ENCODE measurements around the gene CSF3R.

CSF3R gene

DNA sequence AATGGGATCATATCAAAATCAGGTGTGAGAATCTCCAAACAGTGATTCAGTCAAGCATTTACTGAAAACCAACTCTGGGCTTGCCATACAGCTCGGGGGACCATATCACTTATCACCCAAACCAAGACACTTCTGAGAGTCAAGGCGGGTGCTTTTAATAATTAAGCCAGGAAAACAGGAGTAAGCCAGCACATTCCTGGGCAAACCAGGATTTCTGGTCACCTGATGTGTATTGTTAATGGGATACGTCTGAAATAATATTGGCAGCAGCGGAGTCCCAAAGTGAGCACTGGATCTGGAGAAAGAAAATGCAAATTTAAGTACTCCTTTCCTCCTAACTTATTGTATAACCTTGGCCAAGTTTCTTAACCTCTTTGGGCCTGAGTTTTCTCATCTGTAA is 50.1 kb downstream of the CSF3R start:
- Histone ChIP-seq H3K4me3 (ENCODE audit: low read length) (no peak overlapping the region), H3K9me3 (replicated peaks; ENCODE audit: low read length) (no peaks in the 10 kb centered on the region), H3K36me3 (ENCODE audit: insufficient read depth, low read length) (no peaks in the 10 kb centered on the region), H3K27me3 (ENCODE audit: control insufficient read depth, insufficient read depth, low read length) (no peaks in the 10 kb centered on the region), H3K4me2 (ENCODE audit: low read length) (no peak overlapping the region), H3K9ac (ENCODE audit: low read depth, low read length) (no peak overlapping the region), H3K4me1 (ENCODE audit: control insufficient read depth, insufficient read depth, low read length) (peaks cover 3% of the 10 kb centered on the region)

DNA sequence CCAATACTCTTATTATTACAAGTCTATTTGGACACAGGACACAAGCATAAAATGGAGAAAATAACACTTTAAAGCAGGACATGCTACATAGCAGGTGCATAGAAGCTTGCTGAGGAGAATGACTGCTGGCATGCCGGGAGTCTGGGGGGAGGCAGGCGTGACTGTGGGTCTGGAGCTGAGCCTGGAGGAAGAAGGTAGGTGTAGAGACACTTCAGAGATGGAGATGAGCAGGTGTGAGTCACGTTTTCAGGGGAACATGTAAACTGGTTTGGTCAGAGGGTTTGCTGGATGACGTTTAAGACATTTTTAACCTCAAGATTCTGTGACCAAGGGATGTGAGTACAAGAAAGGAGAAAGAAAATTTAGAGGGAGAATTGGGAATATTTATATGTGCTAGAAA is 56.9 kb downstream of the CSF3R start:
- no peaks in the 10 kb centered on the region for H3K4me1 ChIP-seq (ENCODE audit: control insufficient read depth, insufficient read depth, low read length)
- no peak overlapping the region for H3K9ac ChIP-seq (ENCODE audit: low read depth, low read length)
- no peak overlapping the region for H3K4me3 ChIP-seq (ENCODE audit: low read length)
- no peak overlapping the region for H3K4me2 ChIP-seq (ENCODE audit: low read length)
- H3K9me3 ChIP-seq (replicated peaks; ENCODE audit: low read length) = no peaks in the 10 kb centered on the region
- H3K27me3 ChIP-seq (ENCODE audit: control insufficient read depth, insufficient read depth, low read length) = no peaks in the 10 kb centered on the region
- H3K36me3 ChIP-seq (ENCODE audit: insufficient read depth, low read length) = no peaks in the 10 kb centered on the region

DNA sequence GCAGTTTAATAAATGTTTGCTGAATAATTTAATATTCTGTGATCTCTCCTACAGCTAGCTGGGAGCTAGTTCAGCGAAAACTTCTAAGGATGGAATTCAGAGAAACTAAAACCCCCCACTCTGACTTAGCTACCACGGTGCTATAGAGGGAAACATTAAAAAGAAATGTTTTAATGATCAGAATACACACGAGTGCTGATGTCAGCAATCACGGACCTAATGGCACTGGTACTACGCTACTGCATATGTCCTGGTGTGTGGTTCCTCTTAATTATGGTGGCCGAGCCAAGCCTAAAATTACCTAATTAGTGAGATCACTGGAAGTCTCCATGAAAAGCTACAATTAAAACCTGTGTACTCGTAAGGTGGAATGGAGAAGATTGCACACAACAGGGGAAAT is 61.1 kb downstream of the CSF3R start:
- no peak overlapping the region for H3K4me3 ChIP-seq (ENCODE audit: low read length)
- H3K4me1 ChIP-seq (ENCODE audit: control insufficient read depth, insufficient read depth, low read length) = peaks cover 4% of the 10 kb centered on the region
- H3K9ac ChIP-seq (ENCODE audit: low read depth, low read length) = no peak overlapping the region
- no peak overlapping the region for H3K4me2 ChIP-seq (ENCODE audit: low read length)
- no peaks in the 10 kb centered on the region for H3K9me3 ChIP-seq (replicated peaks; ENCODE audit: low read length)
- H3K27me3 ChIP-seq (ENCODE audit: control insufficient read depth, insufficient read depth, low read length) = no peaks in the 10 kb centered on the region
- H3K36me3 ChIP-seq (ENCODE audit: insufficient read depth, low read length) = no peaks in the 10 kb centered on the region

DNA sequence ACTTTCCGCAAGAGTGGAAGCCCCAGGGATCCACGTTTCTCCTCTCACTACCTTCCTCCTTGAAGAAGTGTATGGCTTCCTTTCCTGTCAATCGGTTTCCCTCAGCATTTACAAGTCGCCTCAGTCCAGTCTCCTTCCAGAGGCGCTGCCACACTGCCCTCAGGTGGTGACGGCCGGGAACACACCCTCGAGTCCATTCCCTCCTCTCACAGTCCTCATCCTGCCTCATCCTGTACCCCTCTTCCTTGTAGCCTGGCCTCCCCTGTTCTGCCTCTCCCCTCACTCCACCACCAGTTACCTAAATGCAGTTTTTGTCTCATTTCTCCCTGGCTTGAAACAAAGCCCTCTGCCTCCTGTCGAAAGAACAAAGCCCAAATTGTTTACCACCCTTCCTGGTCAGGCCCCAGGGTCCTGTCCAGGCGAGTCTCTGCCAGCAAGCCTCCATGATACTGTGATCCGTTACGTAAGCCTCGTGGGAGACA is 61.8 kb downstream of the CSF3R start:
- Histone ChIP-seq H3K4me2 (ENCODE audit: low read length) (no peak overlapping the region), H3K36me3 (ENCODE audit: insufficient read depth, low read length) (no peaks in the 10 kb centered on the region), H3K4me3 (ENCODE audit: low read length) (no peak overlapping the region), H3K4me1 (ENCODE audit: control insufficient read depth, insufficient read depth, low read length) (peaks cover 4% of the 10 kb centered on the region), H3K9me3 (replicated peaks; ENCODE audit: low read length) (no peaks in the 10 kb centered on the region), H3K27me3 (ENCODE audit: control insufficient read depth, insufficient read depth, low read length) (no peaks in the 10 kb centered on the region), H3K9ac (ENCODE audit: low read depth, low read length) (no peak overlapping the region)

DNA sequence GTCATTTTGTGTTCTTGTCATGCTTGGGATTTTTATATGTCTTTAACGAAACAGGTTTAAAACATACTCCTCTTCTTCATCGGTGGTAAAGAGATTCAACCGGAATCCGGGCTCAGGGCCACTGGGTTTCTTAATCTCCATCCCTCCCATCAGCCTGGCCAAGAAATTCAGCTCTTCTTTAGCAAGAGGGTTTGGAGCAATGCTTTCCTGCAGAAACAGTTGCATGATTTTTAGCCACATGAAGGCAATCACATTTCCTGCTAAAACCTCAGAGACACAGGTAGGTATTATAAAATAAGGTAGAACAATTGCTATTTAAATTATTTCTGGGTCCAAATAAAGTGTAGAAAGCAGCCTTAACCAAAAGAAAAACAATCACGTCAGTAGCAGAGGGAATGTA is 62.3 kb downstream of the CSF3R start:
- no peak overlapping the region for H3K9ac ChIP-seq (ENCODE audit: low read depth, low read length)
- H3K36me3 ChIP-seq (ENCODE audit: insufficient read depth, low read length) = no peaks in the 10 kb centered on the region
- H3K4me2 ChIP-seq (ENCODE audit: low read length) = no peak overlapping the region
- H3K9me3 ChIP-seq (replicated peaks; ENCODE audit: low read length) = no peaks in the 10 kb centered on the region
- peaks cover 4% of the 10 kb centered on the region for H3K4me1 ChIP-seq (ENCODE audit: control insufficient read depth, insufficient read depth, low read length)
- no peaks in the 10 kb centered on the region for H3K27me3 ChIP-seq (ENCODE audit: control insufficient read depth, insufficient read depth, low read length)
- H3K4me3 ChIP-seq (ENCODE audit: low read length) = no peak overlapping the region

DNA sequence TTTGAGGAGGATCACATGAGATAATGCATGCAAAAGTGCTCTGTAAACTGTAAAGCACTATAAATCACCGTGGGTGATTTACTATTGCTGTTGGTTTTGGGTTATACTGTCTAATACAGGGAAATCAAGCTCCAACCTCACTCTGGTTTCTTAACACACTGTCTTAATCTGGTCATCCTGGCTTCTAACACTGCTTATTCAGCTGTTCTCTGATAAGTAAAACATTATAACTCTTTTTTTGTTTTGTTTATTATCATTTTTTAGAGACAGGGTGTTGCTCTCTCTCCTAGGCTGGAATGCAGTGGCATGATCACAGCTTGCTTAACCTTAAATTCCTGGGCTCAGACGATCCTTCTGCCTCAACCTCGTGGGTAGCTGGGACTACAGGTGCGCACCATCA is 63.1 kb downstream of the CSF3R start:
- no peak overlapping the region for H3K9ac ChIP-seq (ENCODE audit: low read depth, low read length)
- H3K4me3 ChIP-seq (ENCODE audit: low read length) = no peak overlapping the region
- peaks cover 4% of the 10 kb centered on the region for H3K4me1 ChIP-seq (ENCODE audit: control insufficient read depth, insufficient read depth, low read length)
- H3K4me2 ChIP-seq (ENCODE audit: low read length) = no peak overlapping the region
- no peaks in the 10 kb centered on the region for H3K27me3 ChIP-seq (ENCODE audit: control insufficient read depth, insufficient read depth, low read length)
- no peaks in the 10 kb centered on the region for H3K9me3 ChIP-seq (replicated peaks; ENCODE audit: low read length)
- H3K36me3 ChIP-seq (ENCODE audit: insufficient read depth, low read length) = no peaks in the 10 kb centered on the region

DNA sequence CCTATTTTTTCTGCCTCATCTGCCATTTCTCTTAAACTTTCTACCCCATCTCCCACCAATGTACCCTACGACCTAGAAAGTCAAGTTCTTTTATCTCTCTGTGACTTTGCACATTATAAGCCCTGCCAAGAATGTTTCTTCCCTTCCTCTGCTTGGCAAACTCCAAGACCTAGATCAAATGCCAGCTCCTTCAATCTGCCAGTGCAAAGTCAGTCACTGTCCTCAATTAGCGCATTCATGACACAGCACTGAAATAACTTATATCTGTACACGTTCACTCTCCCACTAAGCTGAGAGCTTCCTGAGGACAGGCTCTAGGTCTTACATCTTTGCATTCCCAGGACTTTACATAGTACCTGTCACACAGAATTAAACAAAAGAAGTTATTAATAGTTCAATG is 63.6 kb downstream of the CSF3R start:
- Histone ChIP-seq H3K36me3 (ENCODE audit: insufficient read depth, low read length) (no peaks in the 10 kb centered on the region), H3K9me3 (replicated peaks; ENCODE audit: low read length) (no peaks in the 10 kb centered on the region), H3K4me3 (ENCODE audit: low read length) (no peak overlapping the region), H3K4me1 (ENCODE audit: control insufficient read depth, insufficient read depth, low read length) (peaks cover 4% of the 10 kb centered on the region), H3K27me3 (ENCODE audit: control insufficient read depth, insufficient read depth, low read length) (no peaks in the 10 kb centered on the region), H3K4me2 (ENCODE audit: low read length) (no peak overlapping the region), H3K9ac (ENCODE audit: low read depth, low read length) (no peak overlapping the region)

DNA sequence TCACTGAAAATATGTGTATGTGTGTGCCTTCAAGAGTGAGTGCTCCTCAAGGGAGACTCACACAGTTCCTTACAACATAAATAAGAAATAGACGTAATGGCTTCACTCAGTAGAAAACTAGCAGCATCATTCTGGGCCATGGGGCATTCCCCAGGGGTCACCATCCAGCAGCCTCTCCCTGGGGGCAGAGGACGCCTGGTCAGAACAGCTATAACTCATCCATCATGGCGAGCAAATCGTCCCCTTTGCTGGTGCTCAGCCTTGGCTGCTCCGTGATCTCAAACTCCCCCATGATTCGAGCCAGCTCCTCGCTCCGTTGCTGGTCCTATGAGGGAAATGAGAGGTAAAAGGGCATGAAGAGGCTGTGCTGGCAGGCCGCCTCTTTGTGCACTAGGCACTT is 64.8 kb downstream of the CSF3R start:
- Histone ChIP-seq H3K9me3 (replicated peaks; ENCODE audit: low read length) (no peaks in the 10 kb centered on the region), H3K4me2 (ENCODE audit: low read length) (no peak overlapping the region), H3K36me3 (ENCODE audit: insufficient read depth, low read length) (no peaks in the 10 kb centered on the region), H3K27me3 (ENCODE audit: control insufficient read depth, insufficient read depth, low read length) (no peaks in the 10 kb centered on the region), H3K9ac (ENCODE audit: low read depth, low read length) (no peak overlapping the region), H3K4me1 (ENCODE audit: control insufficient read depth, insufficient read depth, low read length) (peaks cover 4% of the 10 kb centered on the region), H3K4me3 (ENCODE audit: low read length) (no peak overlapping the region)

Small RNA genes lying within 50 kb of the gene (small RNA-seq; reads per million reads assigned to genes)
- gene SNORA63C = 2.1 reads per million, percentile 67 among the genes with 10 or more reads in this experiment
